Measurements from ENCODE around the gene FSTL4.

The FSTL4 gene

DNA sequence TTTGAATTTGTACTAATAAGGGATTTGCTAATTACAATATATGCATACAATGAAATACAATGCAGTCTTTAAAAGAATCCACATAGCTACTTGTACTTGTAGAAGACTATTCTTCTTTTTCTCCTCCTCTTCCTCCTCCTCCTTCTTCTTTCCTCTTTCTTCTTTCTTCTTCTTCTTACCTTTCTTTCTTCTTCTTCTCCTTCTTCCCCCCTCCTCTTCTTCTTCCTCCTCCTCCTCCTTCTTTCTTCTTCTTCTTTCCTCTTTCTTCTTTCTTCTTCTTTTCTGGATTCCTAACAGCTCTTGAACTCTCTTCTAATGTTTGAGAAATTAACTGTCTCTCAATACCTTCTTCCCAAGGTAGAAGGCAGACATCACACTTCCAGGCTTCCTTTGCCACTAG lies 29.3 kb upstream of the FSTL4 start:
- no peak overlapping the region for H3K9ac ChIP-seq (ENCODE audit: low read depth in 1 of 2, low read length in 2 of 2)
- H3K36me3 ChIP-seq (ENCODE audit: control insufficient read depth in 2 of 2, insufficient read depth in 2 of 2, low read length in 2 of 2) = no peaks in the 10 kb centered on the region
- no peaks in the 10 kb centered on the region for H3K9me3 ChIP-seq (ENCODE audit: control insufficient read depth in 2 of 2, low read length in 2 of 2)
- no peaks in the 10 kb centered on the region for H3K4me1 ChIP-seq (ENCODE audit: control insufficient read depth in 2 of 2, insufficient read depth in 2 of 2, low read length in 2 of 2)
- no peak overlapping the region for H3K27ac ChIP-seq (ENCODE audit: low read depth in 2 of 2, low read length in 2 of 2)
- H3K27me3 ChIP-seq (ENCODE audit: control insufficient read depth in 2 of 2, insufficient read depth in 2 of 2, low read length in 2 of 2) = peaks cover 0 to 3% of the 10 kb centered on the region in 2 donors
- H3K4me3 ChIP-seq (ENCODE audit: low read length in 2 of 2) = no peak overlapping the region

DNA sequence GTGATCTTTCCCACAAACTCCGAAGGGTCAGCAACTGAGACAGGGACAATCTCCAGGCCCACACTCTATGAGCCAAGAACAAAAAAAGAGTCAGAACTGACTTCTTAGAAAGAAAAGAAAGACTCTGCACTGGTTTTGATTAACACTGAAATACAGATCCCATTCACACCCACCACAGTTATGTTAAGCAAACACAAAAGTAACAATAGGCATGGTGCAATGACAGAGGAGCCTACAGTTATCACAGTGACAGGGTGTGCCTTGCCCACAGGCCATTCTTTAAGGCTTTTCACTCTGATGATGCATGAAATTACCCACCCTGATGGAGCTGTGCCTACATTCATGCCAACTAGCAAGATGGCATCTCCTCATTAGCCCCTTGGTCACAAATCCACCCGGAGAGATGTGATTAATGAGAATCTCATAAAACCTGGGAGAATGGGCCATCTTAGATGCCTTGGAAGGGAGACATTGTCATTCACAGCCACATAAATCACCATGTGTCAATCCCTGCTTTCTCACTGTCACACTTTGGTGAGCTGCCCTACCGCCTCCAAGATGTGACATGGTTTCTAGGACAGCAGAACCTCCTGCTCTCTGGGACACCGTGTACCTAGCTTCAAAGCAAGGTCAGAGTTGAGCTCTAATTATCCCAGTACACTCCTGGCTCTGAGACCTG lies 27.6 kb upstream of the FSTL4 start:
- Histone ChIP-seq H3K36me3 (ENCODE audit: control insufficient read depth in 2 of 2, insufficient read depth in 2 of 2, low read length in 2 of 2) (no peaks in the 10 kb centered on the region), H3K27me3 (ENCODE audit: control insufficient read depth in 2 of 2, insufficient read depth in 2 of 2, low read length in 2 of 2) (peaks cover 0 to 3% of the 10 kb centered on the region in 2 donors), H3K9me3 (ENCODE audit: control insufficient read depth in 2 of 2, low read length in 2 of 2) (no peaks in the 10 kb centered on the region), H3K4me3 (ENCODE audit: low read length in 2 of 2) (no peak overlapping the region), H3K4me1 (ENCODE audit: control insufficient read depth in 2 of 2, insufficient read depth in 2 of 2, low read length in 2 of 2) (no peaks in the 10 kb centered on the region), H3K27ac (ENCODE audit: low read depth in 2 of 2, low read length in 2 of 2) (no peak overlapping the region), H3K9ac (ENCODE audit: low read depth in 1 of 2, low read length in 2 of 2) (no peak overlapping the region)

DNA sequence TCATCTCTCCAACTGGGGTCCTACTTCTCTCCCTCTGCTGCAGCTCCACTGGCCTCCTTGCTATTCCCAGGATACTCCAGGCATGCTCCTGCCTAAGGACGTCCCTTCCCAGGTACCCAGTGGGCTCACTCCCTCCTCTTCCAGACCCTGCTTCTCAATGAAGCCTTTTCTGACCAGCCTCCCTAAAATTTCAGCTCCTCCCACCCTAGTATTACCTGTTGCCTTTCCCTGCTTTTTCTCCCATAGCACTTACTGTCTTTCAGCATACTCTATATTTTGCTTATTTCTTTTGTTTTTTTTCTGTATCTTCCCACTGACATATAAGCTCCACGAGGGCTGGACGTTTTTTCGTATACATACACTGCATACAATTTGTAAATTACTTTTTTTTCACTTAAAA lies 26.1 kb upstream of the FSTL4 start:
- Histone ChIP-seq H3K4me1 (ENCODE audit: control insufficient read depth in 2 of 2, insufficient read depth in 2 of 2, low read length in 2 of 2) (no peaks in the 10 kb centered on the region), H3K27me3 (ENCODE audit: control insufficient read depth in 2 of 2, insufficient read depth in 2 of 2, low read length in 2 of 2) (peaks cover 0 to 3% of the 10 kb centered on the region in 2 donors), H3K27ac (ENCODE audit: low read depth in 2 of 2, low read length in 2 of 2) (no peak overlapping the region), H3K4me3 (ENCODE audit: low read length in 2 of 2) (no peak overlapping the region), H3K36me3 (ENCODE audit: control insufficient read depth in 2 of 2, insufficient read depth in 2 of 2, low read length in 2 of 2) (no peaks in the 10 kb centered on the region), H3K9me3 (ENCODE audit: control insufficient read depth in 2 of 2, low read length in 2 of 2) (no peaks in the 10 kb centered on the region), H3K9ac (ENCODE audit: low read depth in 1 of 2, low read length in 2 of 2) (no peak overlapping the region)

DNA sequence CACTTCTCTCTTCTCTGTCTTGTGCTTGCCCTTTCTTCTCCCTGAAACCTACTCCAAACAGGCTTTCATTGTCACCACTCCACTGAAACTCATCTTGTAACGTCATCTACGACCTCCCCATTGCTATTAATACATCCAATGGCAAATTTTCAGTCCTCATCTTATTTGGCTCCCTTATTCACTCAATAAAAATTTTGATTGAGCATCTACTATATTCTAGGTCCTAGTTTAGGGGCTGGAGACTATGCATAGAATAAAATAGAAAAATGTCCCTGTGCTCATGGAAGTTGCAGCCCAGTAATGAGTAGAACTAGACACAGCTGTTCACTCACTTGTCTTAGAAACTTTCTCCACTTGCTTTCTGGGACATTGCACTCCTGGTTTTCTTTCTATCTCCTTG lies 24.9 kb upstream of the FSTL4 start:
- no peak overlapping the region for H3K27ac ChIP-seq (ENCODE audit: low read depth in 2 of 2, low read length in 2 of 2)
- no peaks in the 10 kb centered on the region for H3K4me1 ChIP-seq (ENCODE audit: control insufficient read depth in 2 of 2, insufficient read depth in 2 of 2, low read length in 2 of 2)
- peaks cover 0 to 3% of the 10 kb centered on the region in 2 donors for H3K27me3 ChIP-seq (ENCODE audit: control insufficient read depth in 2 of 2, insufficient read depth in 2 of 2, low read length in 2 of 2)
- H3K9ac ChIP-seq (ENCODE audit: low read depth in 1 of 2, low read length in 2 of 2) = no peak overlapping the region
- no peaks in the 10 kb centered on the region for H3K36me3 ChIP-seq (ENCODE audit: control insufficient read depth in 2 of 2, insufficient read depth in 2 of 2, low read length in 2 of 2)
- H3K4me3 ChIP-seq (ENCODE audit: low read length in 2 of 2) = no peak overlapping the region
- no peaks in the 10 kb centered on the region for H3K9me3 ChIP-seq (ENCODE audit: control insufficient read depth in 2 of 2, low read length in 2 of 2)

DNA sequence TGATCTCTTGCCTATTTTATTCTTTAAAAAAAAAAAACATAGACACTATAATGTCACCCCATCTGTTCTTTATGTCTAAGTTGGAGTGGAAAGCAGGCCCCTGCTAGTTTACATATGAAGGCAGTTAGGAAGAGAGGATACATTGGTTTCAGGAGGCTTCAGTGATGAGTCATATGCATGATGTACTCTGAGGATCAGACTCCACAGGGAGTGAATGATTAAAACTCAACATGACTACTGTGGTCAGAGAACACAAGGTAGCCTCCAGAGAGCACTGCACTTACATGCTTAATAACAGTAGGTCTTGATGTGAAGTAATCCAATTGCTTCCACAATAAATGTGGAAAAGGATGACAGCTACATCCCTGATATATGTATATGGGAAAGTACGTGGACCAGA lies 22.7 kb upstream of the FSTL4 start:
- H3K9me3 ChIP-seq (ENCODE audit: control insufficient read depth in 2 of 2, low read length in 2 of 2) = no peaks in the 10 kb centered on the region
- no peak overlapping the region for H3K9ac ChIP-seq (ENCODE audit: low read depth in 1 of 2, low read length in 2 of 2)
- no peak overlapping the region for H3K27ac ChIP-seq (ENCODE audit: low read depth in 2 of 2, low read length in 2 of 2)
- H3K4me1 ChIP-seq (ENCODE audit: control insufficient read depth in 2 of 2, insufficient read depth in 2 of 2, low read length in 2 of 2) = no peaks in the 10 kb centered on the region
- H3K27me3 ChIP-seq (ENCODE audit: control insufficient read depth in 2 of 2, insufficient read depth in 2 of 2, low read length in 2 of 2) = no peaks in the 10 kb centered on the region
- H3K36me3 ChIP-seq (ENCODE audit: control insufficient read depth in 2 of 2, insufficient read depth in 2 of 2, low read length in 2 of 2) = no peaks in the 10 kb centered on the region
- H3K4me3 ChIP-seq (ENCODE audit: low read length in 2 of 2) = no peak overlapping the region

DNA sequence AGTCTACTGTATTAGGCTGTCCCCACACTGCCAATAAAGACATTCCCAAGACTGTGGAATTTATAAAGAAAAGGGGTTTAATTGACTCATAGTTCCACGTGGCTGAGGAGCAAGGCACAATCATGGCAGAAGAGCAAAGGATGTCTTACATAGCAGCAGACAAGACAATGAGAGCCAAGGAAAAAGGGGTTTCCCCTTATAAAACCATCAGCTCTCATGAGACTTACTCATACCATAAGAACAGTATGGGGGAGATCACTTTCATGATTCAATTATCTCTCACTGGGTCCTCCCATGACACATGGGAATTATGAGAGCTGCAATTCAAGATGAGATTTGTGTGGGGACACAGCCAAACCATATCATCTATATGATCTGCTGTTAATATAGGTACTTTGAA lies 14.8 kb upstream of the FSTL4 start:
- H3K9ac ChIP-seq (ENCODE audit: low read depth in 1 of 2, low read length in 2 of 2) = no peak overlapping the region
- H3K36me3 ChIP-seq (ENCODE audit: control insufficient read depth in 2 of 2, insufficient read depth in 2 of 2, low read length in 2 of 2) = no peaks in the 10 kb centered on the region
- H3K4me1 ChIP-seq (ENCODE audit: control insufficient read depth in 2 of 2, insufficient read depth in 2 of 2, low read length in 2 of 2) = no peaks in the 10 kb centered on the region
- no peaks in the 10 kb centered on the region for H3K9me3 ChIP-seq (ENCODE audit: control insufficient read depth in 2 of 2, low read length in 2 of 2)
- H3K27ac ChIP-seq (ENCODE audit: low read depth in 2 of 2, low read length in 2 of 2) = no peak overlapping the region
- H3K27me3 ChIP-seq (ENCODE audit: control insufficient read depth in 2 of 2, insufficient read depth in 2 of 2, low read length in 2 of 2) = no peaks in the 10 kb centered on the region
- no peak overlapping the region for H3K4me3 ChIP-seq (ENCODE audit: low read length in 2 of 2)

DNA sequence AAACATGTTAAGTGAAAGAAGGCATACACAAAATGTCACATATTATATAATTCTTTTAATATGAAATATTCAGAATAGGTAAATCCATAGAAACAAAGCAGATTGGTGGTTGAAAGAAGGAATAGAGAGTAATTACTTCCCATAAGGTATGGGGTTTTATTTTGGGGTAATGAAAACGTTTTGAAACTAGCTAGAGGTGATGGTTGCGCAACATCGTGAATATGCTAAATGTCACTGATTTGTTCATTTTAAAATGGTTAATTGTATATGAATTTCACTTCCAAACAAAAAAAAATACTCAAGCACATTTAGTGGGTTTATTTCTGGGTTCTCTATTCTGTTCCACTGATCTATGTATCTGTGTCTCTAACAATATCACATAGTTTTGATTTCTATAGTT lies 12.0 kb upstream of the FSTL4 start:
- Histone ChIP-seq H3K27ac (ENCODE audit: low read depth in 2 of 2, low read length in 2 of 2) (no peak overlapping the region), H3K36me3 (ENCODE audit: control insufficient read depth in 2 of 2, insufficient read depth in 2 of 2, low read length in 2 of 2) (no peaks in the 10 kb centered on the region), H3K9ac (ENCODE audit: low read depth in 1 of 2, low read length in 2 of 2) (no peak overlapping the region)

DNA sequence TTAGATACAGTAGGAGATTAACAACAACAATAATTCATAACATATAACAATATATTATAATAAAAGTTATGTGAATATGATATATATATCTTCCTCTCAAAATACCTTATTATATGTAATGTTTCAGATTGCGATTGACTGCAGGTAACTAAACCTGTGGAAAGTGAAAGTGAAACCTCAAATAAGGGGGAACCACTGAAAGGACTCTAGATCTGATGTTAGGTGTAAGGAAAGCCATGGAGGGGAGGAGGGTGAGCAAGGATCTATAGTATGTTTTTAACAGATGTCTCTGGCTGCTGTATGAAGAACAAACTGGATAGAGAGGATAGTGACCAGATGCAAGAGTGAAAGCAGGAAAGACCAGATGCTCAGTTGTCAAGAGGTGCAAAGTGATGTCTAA lies 5.8 kb upstream of the FSTL4 start:
- H3K36me3 ChIP-seq (ENCODE audit: control insufficient read depth in 2 of 2, insufficient read depth in 2 of 2, low read length in 2 of 2) = no peaks in the 10 kb centered on the region
- H3K27ac ChIP-seq (ENCODE audit: low read depth in 2 of 2, low read length in 2 of 2) = no peak overlapping the region
- H3K4me1 ChIP-seq (ENCODE audit: control insufficient read depth in 2 of 2, insufficient read depth in 2 of 2, low read length in 2 of 2) = no peaks in the 10 kb centered on the region
- H3K4me3 ChIP-seq (ENCODE audit: low read length in 2 of 2) = no peak overlapping the region
- H3K9me3 ChIP-seq (ENCODE audit: control insufficient read depth in 2 of 2, low read length in 2 of 2) = no peaks in the 10 kb centered on the region
- peaks cover 6 to 7% of the 10 kb centered on the region in 2 donors for H3K27me3 ChIP-seq (ENCODE audit: control insufficient read depth in 2 of 2, insufficient read depth in 2 of 2, low read length in 2 of 2)
- no peak overlapping the region for H3K9ac ChIP-seq (ENCODE audit: low read depth in 1 of 2, low read length in 2 of 2)

More for the DNA sequence above, 12.0 kb upstream of the FSTL4 start:
- Histone ChIP-seq H3K9me3 (ENCODE audit: control insufficient read depth in 2 of 2, low read length in 2 of 2) (no peaks in the 10 kb centered on the region), H3K4me3 (ENCODE audit: low read length in 2 of 2) (no peak overlapping the region), H3K4me1 (ENCODE audit: control insufficient read depth in 2 of 2, insufficient read depth in 2 of 2, low read length in 2 of 2) (no peaks in the 10 kb centered on the region), H3K27me3 (ENCODE audit: control insufficient read depth in 2 of 2, insufficient read depth in 2 of 2, low read length in 2 of 2) (no peaks in the 10 kb centered on the region)

DNA sequence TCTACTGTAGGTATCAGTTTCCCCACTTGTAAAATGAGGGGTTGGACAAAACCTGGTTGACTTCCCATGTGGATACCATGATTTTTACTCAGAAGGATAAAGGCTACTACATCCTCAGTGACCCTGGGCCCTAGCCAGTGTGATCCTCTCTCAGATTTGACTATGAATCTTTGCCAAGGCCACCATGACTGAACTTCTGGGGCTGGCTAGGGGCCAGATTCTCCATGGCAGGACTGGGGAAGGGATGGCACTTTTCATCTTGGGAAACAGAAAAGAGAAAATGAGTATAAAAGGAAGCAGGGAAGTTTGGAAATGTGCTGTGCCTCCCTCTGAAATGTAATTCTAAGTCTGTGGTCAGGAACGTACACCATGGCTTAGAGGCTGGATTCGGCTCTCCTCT lies 1.4 kb upstream of the FSTL4 start:
- peaks cover 5 to 9% of the 10 kb centered on the region in 2 donors for H3K4me1 ChIP-seq (ENCODE audit: control insufficient read depth in 2 of 2, insufficient read depth in 2 of 2, low read length in 2 of 2)
- no peaks in the 10 kb centered on the region for H3K9me3 ChIP-seq (ENCODE audit: control insufficient read depth in 2 of 2, low read length in 2 of 2)
- H3K27ac ChIP-seq (ENCODE audit: low read depth in 2 of 2, low read length in 2 of 2) = no peak overlapping the region
- peaks cover 32 to 36% of the 10 kb centered on the region in 2 donors for H3K27me3 ChIP-seq (ENCODE audit: control insufficient read depth in 2 of 2, insufficient read depth in 2 of 2, low read length in 2 of 2)
- no peak overlapping the region for H3K4me3 ChIP-seq (ENCODE audit: low read length in 2 of 2)
- H3K9ac ChIP-seq (ENCODE audit: low read depth in 1 of 2, low read length in 2 of 2) = no peak overlapping the region
- H3K36me3 ChIP-seq (ENCODE audit: control insufficient read depth in 2 of 2, insufficient read depth in 2 of 2, low read length in 2 of 2) = no peaks in the 10 kb centered on the region

DNA sequence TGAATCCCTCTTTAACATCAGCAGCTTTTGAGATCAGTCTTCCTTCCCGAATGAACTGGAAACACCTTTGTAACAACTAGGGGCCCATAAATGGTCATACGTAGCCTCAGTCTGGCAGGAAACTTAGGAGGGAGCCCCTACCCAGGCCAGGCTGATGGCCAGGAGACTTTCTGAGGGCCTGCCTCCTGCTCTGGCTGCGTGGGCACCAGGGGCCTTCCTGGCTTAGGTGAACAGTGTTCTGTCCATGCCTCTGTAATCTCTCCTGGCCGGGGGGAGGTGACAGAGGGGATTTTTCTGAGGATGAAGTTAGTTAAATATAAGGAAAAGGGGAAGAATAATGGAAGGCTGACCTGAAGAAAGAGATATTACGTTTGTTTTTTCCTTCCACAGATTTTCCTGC lies 843 bp upstream of the FSTL4 start:
- Histone ChIP-seq H3K9ac (ENCODE audit: low read depth in 1 of 2, low read length in 2 of 2) (no peak overlapping the region), H3K27me3 (ENCODE audit: control insufficient read depth in 2 of 2, insufficient read depth in 2 of 2, low read length in 2 of 2) (peaks cover 32 to 36% of the 10 kb centered on the region in 2 donors)

More for the DNA sequence above, 843 bp upstream of the FSTL4 start:
- H3K4me1 ChIP-seq (ENCODE audit: control insufficient read depth in 2 of 2, insufficient read depth in 2 of 2, low read length in 2 of 2) = peaks cover 5 to 9% of the 10 kb centered on the region in 2 donors
- H3K36me3 ChIP-seq (ENCODE audit: control insufficient read depth in 2 of 2, insufficient read depth in 2 of 2, low read length in 2 of 2) = no peaks in the 10 kb centered on the region
- H3K4me3 ChIP-seq (ENCODE audit: low read length in 2 of 2) = no peak overlapping the region
- H3K9me3 ChIP-seq (ENCODE audit: control insufficient read depth in 2 of 2, low read length in 2 of 2) = no peaks in the 10 kb centered on the region
- no peak overlapping the region for H3K27ac ChIP-seq (ENCODE audit: low read depth in 2 of 2, low read length in 2 of 2)

Data from mucosa of rectum (tissue), 2 donors.